ENCODE results near the gene OR2G3.

Gene OR2G3

DNA sequence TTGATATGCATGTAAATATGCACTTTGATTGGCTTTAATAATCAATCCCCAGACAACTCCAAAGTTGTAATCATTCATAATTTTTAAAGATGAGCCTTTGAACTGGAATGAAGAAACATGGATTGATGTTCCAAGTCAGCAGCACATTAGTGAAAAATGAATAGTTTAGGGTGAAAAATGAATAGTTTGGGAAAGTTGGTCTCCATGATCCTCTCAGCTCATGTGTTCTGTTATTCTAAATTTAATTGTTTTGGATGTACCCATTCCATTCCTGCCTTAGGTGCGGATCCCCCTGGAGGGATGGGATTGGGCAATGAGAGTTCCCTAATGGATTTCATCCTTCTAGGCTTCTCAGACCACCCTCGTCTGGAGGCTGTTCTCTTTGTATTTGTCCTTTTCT lies at the start of gene OR2G3:
OR2G3 (plus strand) TSS at position 301 of the 400 bp plus-strand sequence; CDS start at position 301, 0 bp downstream.
- DNase-seq, result no peak

GRCh38 chr1:247557926-247558674 lies 47.3 kb upstream of the OR2G3 start:
- DNase-seq, result no peak

DNA sequence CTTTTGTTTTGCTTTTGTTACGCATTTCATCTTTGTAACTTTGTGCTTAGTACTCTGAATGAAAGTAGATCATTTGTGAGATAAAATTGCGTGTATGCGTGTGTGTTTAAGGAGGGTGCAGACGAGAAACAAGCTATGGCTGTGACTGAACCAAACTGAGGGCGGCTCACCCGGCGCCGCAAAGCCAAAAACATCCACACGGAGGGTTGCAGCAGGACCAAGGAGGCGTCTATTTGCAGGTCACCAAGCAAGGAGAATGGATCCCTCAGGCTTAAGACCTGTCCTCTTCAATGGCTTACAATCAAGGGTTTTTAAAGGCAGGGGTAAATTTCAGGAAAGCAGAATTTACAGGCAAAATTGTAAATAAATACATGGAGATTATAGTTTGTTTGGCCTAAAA lies 43.7 kb upstream of the OR2G3 start:
- DNase-seq, result no peak

GRCh38 chr1:247562198-247562597 lies 43.2 kb upstream of the OR2G3 start:
- DNase-seq, result no peak

GRCh38 chr1:247574236-247574635 lies 31.1 kb upstream of the OR2G3 start:
- DNase-seq, result no peak

GRCh38 chr1:247574664-247575063 lies 30.7 kb upstream of the OR2G3 start:
- DNase-seq, result no peak

GRCh38 chr1:247576514-247576913 lies 28.9 kb upstream of the OR2G3 start:
- peak; percentile 69 for DNase-seq

- no peak for DNase-seq
Measured at GRCh38 chr1:247578946-247579460, 26.4 kb upstream of the OR2G3 start.

- no peak for DNase-seq
Measured at GRCh38 chr1:247588060-247588459, 17.3 kb upstream of the OR2G3 start, which contains the start of gene OR2G2. Gene OR2G2 (plus strand): TSS chr1:247588360. CDS start chr1:247588360, 0 bp downstream.

DNA sequence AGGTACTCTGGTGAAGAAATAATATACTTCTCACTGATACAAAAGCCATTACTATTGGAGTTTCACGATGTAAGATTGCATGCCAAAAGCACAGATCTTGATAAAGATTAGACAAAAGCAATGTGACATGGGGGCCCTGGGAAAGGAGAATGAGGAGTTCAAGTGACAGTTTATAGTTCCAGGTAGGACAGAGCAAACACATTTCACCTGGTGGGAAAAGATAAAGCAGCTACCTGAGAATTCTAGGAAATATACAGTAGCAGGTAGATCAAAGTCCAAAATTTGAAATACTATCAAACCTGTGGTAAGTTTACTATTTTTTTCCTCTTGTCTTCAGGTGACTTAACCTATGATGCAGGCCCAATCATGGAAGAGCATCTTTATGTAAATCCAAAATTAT lies 8.0 kb downstream of the OR2G3 start:
- no peak for DNase-seq

GRCh38 chr1:247614625-247615024 lies 9.2 kb downstream of the OR2G3 start:
- DNase-seq, result no peak

GRCh38 chr1:247627951-247628350 lies 22.6 kb downstream of the OR2G3 start:
- no peak for DNase-seq

DNA sequence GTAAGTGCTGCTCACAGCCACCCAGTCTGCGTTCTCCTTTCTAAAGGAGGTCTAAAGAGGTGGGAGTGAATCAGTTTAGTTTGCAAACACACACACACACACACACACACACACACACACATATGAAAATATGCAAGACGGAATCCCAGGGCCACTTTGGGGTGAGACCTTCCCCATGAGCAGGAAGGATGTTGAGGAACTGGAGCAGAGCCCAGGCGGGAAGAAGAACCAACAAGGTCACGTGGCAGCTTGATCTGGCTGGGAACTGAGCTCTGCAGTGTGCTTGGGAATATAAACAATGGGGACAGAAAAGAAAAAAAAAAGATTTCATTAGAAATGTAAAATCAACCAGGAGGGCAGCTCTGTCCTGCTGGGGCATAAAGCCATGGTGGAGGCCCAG lies 32.6 kb downstream of the OR2G3 start:
- DNase-seq, result no peak

DNA sequence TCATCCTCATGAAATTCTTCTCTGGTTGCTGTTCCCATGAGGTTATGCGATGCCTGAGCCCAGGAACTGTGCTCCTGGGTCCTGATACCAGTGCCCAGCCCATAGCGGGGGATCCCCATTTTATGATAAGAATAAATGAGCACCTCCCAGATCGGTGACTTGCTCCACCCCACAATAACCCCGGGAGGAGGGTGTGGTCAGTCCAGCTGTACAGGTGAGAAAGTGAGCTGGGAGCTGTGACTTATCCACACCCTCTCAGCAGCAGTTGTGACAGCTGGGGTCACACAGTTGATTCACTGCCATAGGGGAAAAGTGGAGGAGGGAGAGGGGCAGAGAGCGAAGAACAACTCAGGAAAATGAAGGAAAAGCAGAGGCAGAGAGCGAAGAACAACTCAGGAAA lies 33.4 kb downstream of the OR2G3 start:
- DNase-seq, result no peak

DNA sequence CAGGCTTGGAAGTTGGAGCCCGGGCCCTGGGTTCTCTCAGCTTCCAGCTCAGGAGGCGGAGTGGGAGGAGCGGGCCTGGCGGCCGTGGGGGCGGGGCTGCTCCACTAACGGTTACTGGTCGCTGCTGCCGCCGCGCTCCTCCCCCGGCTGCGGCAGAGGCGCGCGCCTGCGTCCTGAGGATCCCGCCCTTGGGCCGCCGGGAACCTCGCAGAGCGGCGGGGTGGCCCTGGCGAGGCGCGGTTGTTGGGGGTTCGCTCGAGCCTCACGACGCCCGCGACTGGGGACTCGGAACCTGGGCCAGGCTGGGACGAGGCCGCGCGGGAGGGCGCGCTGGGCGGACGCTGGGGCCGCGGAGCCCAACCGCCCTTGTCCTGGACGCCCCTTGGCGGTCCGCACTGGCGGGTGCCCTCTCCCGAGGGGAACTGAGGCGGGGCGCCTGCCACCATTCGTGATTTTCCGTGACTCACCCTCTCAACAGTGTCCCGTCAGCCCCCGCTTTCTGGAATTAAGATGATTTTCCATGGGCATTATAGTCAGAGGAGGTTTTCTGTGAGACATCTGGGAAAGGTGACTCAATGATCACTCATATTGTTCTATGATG lies 34.1 kb downstream of the OR2G3 start:
- DNase-seq, result peak; percentile 23

- no peak for DNase-seq
Measured at GRCh38 chr1:247642742-247643141, 37.4 kb downstream of the OR2G3 start.

GRCh38 chr1:247646867-247647266 lies 41.5 kb downstream of the OR2G3 start:
- peak; percentile 50 for DNase-seq

DNA sequence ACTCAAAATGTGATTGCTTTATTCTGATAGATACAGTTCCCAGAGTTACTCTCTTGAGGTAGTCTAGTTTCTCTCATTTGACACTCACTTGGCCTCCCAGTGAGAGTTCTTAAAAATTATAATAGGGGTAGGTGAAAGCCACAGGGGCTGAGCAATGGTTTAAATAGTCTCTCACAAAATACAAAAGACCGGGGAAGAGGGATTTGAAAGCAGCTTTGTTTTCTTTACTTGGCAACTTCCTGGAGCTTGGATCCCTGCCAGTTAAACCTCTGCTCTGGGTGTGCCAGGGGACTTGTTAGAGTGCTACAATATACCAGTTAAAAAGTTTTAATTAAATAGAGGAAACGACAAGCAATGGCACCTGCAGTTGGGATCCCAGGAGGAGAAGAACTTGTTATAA lies 42.5 kb downstream of the OR2G3 start:
- DNase-seq, result no peak

DNA sequence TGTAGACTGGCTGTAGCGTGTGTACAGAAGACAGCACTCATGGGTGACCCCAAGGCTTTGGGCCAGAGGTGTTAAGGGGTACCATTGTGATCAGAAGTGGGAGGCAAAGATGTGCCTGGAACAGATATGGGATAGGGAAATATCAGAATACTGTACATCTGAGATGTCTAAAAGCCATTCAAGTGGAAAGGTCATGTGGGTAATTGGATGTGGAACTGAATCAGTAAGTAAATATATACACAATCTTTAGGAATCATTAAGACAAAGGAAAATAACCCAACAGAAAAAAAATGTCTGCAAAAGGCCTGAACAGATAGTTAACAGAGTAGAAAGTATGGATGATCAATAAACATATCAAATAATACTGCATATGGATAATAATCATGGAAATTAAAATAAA lies 47.7 kb downstream of the OR2G3 start:
- DNase-seq, result no peak

Data from suppressor macrophage treated with lipopolysaccharide for 4 hours (primary cell).